ENCODE results near the gene SS18L1. TPM values are rescaled to one million over a fixed set of nuclear protein-coding genes. Genes with fewer than 3 reads are reported as not detected.
A peak's percentile ranks its signal among the peaks of the same experiment; 100 is the strongest.
"Not testable (repeated sequence)": the region's sequence is repeated elsewhere in the genome, so short reads cannot be mapped to it uniquely, and the experiment has no call there.

SS18L1 gene
- total RNA-seq, 1 experiment from 2014 or later: 68.9 TPM

DNA sequence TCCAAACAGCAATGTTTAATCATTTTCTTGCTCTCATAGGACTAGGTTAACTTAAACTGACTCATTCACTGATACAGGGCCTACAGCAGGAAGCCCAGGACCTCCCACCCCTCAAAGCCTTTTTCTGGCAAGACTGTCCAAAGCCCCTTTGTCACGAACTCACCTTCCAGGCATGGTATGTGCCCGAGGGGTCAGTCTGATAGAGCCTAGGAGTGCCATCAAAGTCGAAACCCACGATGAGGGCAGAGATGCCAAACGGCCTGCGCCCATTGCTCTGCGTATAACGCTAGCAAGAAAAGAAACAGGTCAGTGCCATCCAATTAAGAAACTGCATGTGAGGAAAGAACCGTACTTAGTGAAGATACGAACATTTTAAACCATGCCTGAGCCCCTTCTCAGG is 4.7 kb upstream of the SS18L1 start:
- peaks cover 6% of the 10 kb centered on the region; the same call in 1 of the 2 replicates for H3K4me1 ChIP-seq
- no peak overlapping the region for H3K4me3 ChIP-seq
- no peak overlapping the region for H3K27ac ChIP-seq
- no peak for DNase-seq
- H3K36me3 ChIP-seq: peaks cover 74% of the 10 kb centered on the region
- H3K9me3 ChIP-seq (replicated peaks): no peaks in the 10 kb centered on the region
- no peaks in the 10 kb centered on the region for H3K27me3 ChIP-seq

DNA sequence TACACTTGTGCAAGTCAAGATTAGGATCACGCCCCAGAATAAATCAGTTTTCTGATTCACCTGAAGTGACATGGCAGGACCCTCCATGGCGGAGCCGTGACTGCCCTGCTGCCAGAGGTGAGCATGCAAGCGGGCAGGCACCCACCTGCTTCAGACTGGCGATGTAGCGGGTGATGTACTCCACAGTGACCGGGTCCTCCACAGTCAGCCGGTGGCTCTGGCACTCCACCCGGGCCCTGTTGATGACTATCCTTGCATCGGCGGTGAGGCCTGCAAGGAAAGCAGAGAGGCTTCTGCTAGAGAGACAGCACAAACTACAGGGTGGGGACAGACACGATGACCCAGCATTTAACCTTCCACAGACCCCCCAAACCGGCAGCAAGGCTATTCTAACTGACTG is 3.9 kb upstream of the SS18L1 start:
- Histone ChIP-seq H3K9me3 (replicated peaks) (no peaks in the 10 kb centered on the region), H3K27ac (no peak overlapping the region), H3K36me3 (peaks cover 68% of the 10 kb centered on the region)

DNA sequence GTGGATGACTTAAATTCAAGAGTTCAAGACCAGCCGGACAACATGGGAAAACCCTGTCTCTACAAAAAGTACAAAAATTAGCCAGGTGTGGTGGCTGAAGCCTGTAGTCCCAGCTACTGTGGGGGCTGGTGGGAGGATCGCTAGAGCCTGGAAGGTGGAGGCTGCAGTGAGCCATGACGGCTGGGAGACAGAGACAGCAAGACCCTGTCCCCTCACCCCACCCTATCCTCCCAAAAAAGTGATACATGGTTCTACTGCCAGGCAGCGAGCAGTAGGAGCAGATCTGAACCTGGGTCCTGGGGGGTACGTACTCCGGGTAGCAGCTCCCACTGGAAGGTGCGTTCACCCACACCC is 2.5 kb upstream of the SS18L1 start:
- H3K4me3 ChIP-seq: no peak overlapping the region
- no peak for DNase-seq
- H3K36me3 ChIP-seq: peaks cover 59% of the 10 kb centered on the region

More for the DNA sequence above, 3.9 kb upstream of the SS18L1 start:
- Histone ChIP-seq H3K27me3 (no peaks in the 10 kb centered on the region), H3K4me1 (peaks cover 7% of the 10 kb centered on the region), H3K4me3 (no peak overlapping the region)
- no peak for DNase-seq

DNA sequence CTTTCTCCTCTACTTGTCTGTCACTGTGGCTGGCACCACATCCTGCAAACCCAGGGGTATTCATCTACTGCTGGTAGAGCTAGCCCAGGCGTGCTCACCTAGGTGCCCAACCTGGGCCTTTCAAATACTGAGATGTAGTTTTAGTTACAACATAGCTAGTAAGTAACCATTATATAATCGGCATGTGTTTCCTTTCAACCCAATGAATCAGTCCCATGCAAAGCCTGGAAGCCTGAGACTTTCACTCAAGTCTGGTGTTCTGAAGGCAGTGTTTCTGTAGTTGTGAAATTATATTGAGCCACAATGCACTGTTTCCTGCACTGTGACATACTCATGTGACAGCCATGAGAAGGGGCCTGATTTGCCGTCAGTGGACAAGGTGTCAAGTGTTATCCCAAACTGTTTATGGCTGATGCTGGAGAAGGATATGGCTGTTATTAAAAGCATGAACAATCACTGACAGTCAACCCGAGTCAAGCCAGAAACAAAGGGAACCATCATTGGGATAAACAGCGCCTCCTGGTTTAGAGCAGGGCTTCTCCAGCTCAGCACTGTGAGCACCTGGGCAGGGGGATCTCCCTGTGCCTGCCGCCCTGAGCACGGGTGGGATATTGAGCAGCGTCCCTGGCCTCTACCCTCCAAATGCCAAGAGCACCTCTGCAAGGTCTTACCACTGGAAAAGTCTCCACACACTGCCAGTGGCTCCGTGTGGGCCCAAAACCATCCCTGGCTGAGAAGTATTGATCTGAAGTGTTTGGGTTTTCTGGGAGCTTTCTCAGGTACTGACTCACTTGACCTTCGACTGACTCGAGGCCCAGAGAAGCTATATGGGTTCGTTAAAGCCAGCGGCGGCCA is 1.9 kb upstream of the SS18L1 start:
- peak overlapping the region; percentile 99 for H3K4me3 ChIP-seq
- H3K27ac ChIP-seq: peak overlapping the region; percentile 33; the same call in 1 of the 2 replicates
- H3K27me3 ChIP-seq: no peaks in the 10 kb centered on the region
- H3K4me1 ChIP-seq: peaks cover 13% of the 10 kb centered on the region
- H3K36me3 ChIP-seq: peaks cover 56% of the 10 kb centered on the region
- DNase-seq: peak in 1 of 2 experiments; percentile 55
- H3K9me3 ChIP-seq (replicated peaks): no peaks in the 10 kb centered on the region

More for the DNA sequence above, 2.5 kb upstream of the SS18L1 start:
- no peaks in the 10 kb centered on the region for H3K27me3 ChIP-seq
- H3K9me3 ChIP-seq (replicated peaks): no peaks in the 10 kb centered on the region
- peaks cover 13% of the 10 kb centered on the region for H3K4me1 ChIP-seq
- H3K27ac ChIP-seq: no peak overlapping the region

DNA sequence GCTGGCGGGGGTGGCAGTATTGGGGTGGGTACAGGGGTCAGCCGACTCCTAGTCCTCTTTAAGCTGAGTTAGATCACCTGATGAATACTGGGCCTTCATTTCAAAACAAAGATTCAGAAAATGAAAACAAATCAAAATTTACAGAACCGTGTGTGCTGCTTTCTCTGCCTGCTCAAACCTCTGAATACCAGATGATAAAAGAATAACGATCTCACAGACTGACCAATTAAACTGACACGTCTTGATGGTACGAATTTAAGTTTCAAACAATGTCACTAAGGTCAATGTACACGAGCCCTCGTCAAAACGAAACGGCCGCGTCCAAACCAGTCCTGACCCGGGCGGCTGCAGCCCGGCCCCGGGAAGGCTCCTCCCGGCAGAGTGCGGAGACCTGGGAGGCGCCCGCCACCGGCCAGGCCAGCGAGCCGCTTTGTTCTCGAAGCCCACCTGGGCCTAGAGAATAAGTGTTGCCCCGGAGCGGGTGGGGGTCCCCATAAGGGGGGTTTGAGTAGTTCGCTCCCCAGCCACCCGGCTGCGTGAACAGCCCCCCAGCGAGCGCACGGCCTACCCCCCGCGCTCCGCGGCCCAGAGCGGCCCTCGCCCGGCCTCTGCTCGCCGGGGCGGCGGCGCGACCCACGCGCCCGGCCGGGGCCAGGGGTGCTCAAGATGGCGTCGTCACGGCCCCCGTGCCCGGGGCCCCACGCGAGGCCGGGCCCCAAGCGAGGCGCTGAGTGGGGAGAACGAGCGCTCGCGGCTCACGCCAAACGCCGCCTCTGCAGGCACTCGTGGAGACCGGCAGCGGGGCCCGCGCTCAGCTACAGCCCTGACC is 1.1 kb upstream of the SS18L1 start:
- Histone ChIP-seq H3K4me1 (peaks cover 13% of the 10 kb centered on the region), H3K27ac (peak overlapping the region; percentile 70; the same call in 1 of the 2 replicates), H3K27me3 (no peaks in the 10 kb centered on the region), H3K9me3 (replicated peaks) (no peaks in the 10 kb centered on the region), H3K4me3 (peak overlapping the region; percentile 99), H3K36me3 (peaks cover 48% of the 10 kb centered on the region)
- DNase-seq: peak in 1 of 2 experiments; percentile 43

DNA sequence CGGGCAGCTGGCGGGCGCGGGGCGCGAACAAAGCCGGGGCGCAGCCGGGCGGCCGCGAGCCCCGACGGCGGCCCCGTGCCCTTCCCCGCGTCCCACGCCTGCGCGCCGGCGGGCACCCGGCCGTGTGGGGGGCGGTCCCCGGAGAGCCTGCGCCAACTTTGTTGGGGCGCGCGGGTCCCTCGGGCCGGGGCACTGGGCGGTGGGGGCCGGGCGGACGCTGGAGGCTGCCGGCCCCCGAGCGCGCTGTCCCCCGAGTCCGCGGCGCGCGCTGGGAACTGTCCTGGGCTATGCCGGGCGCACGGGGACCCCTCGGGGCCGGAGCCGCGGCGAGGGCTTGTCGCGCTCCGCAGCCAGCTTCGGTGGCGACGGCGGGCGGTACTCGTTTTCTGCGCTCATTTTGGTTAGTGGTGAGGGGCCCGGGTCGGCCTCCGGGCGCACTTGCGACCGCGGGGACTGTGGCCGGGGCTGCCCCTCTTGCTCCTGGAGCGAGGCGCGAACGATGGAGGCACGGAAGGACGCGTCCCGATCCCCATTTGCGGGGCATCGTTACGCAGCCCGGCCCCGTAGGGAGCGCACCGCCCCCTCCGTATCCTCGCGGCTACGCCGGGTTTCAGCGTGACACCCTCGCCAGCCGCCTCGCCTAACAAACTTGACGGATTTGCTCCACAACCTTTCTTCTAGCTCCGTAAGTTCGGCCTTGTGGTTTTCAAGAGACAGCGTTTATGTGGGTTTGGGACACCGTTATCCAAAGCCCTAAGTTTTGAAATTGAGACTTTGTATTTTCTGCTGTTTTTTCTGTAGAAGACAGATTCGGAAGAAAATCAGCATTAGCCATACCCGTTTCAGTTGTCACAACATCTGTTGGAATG is 622 bp downstream of the SS18L1 start:
- Histone ChIP-seq H3K36me3 (peaks cover 31% of the 10 kb centered on the region), H3K9me3 (replicated peaks) (no peaks in the 10 kb centered on the region), H3K27ac (peak overlapping the region; percentile 20; the same call in 1 of the 2 replicates), H3K4me3 (peak overlapping the region; percentile 99), H3K27me3 (no peaks in the 10 kb centered on the region), H3K4me1 (peaks cover 13% of the 10 kb centered on the region)
- DNase-seq: peak; percentile 85 to 87

DNA sequence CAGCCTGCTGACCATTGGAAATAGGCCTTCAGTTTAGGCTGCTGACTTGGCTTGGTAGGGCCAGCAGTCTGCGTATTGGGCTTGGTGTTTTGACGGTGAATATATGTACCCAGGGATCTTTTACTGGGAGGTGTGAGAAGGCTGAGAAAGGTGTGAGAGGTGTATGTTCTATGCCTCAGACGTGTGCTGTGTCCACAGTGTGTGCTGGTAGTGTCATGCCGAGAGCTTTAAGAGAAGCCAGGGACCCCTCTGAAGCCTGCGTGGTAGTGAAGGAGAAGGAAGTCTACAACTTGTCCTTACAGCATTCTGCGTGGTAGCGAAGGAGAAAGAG is 2.1 kb downstream of the SS18L1 start:
- no peaks in the 10 kb centered on the region for H3K27me3 ChIP-seq
- H3K9me3 ChIP-seq (replicated peaks): no peaks in the 10 kb centered on the region
- peaks cover 19% of the 10 kb centered on the region for H3K36me3 ChIP-seq
- no peak for DNase-seq
- H3K4me3 ChIP-seq: no peak overlapping the region
- H3K27ac ChIP-seq: no peak overlapping the region
- H3K4me1 ChIP-seq: peaks cover 13% of the 10 kb centered on the region

DNA sequence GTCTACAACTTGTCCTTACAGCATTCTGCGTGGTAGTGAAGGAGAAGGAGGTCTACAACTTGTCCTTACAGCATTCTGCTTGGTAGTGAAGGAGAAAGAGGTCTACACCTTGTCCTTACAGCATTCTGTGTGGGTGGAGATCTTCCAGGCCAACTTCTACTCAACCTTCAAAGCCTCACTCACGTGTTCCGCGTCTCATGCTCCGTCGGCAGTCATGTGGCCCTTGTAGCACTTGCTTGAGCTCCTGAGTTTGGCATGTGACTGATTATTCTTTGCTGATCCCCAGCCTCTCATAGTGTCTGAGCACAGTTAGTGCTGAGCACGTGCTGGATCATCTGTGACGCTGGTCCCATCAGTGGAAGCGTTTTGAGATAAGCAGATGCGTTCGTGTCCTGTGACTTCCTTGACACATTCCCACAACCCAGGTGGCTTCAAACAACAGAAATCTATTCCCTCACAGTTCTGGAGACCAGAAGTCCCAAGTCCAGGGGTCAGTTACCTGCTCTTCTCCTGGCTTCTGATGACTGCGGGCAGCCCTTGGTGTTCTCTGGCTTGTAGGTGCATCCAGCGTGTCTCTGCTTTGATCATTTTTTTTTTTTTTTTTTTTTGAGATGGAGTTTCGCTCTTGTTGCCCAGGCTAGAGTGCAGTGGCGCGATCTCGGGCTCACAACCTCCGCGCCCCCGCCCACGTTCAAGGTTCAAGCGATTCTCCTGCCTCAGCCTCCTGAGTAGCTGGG is 2.6 kb downstream of the SS18L1 start:
- DNase-seq: no peak
- Histone ChIP-seq H3K4me1 (peaks cover 13% of the 10 kb centered on the region), H3K36me3 (peaks cover 21% of the 10 kb centered on the region), H3K9me3 (replicated peaks) (no peaks in the 10 kb centered on the region), H3K27ac (no peak overlapping the region), H3K27me3 (no peaks in the 10 kb centered on the region), H3K4me3 (no peak overlapping the region)

DNA sequence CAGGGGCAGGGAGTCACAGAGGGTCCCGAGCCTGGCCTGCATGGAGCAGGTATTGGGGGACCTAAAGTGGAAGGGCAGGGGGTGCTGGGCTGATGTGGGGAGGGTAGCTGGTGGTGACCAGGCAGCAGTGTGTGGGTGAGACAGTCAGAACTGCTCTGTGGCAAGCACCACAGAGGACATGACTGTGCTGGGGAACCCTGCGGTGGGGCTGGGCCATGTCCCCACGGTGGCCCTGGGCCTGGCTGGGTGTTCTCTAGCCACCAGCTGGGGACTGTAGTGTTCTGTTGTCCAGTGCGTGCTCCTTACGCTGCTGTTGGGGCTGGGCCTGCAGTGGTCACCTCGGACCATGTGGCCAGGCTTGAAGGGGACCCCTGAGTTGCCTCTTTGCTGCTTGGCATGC is 3.6 kb downstream of the SS18L1 start:
- peaks cover 7% of the 10 kb centered on the region for H3K4me1 ChIP-seq
- H3K27ac ChIP-seq: no peak overlapping the region
- H3K4me3 ChIP-seq: no peak overlapping the region
- DNase-seq: no peak
- H3K27me3 ChIP-seq: no peaks in the 10 kb centered on the region
- peaks cover 22% of the 10 kb centered on the region for H3K36me3 ChIP-seq
- no peaks in the 10 kb centered on the region; the same call in 1 of the 2 replicates for H3K9me3 ChIP-seq (replicated peaks)

DNA sequence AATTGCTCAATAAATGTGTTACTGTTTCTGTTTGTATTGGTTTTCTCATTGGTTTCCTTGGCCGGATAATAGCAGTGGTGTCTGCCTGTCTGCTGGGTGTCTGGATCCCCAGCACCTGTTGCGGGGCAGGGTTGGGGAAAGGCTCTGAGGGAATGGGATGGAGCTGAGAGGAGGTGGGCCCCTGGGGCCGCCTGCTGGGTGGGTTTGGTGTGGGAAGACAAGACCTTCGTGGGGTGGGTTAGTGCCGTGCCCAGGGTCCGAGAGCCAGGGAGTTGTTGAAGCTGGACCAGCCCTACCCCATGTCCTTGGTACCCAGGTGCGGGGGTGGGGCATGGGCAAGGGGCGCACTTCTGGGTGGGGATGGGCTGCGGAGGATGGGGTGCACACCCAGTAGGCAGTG is 4.0 kb downstream of the SS18L1 start:
- Histone ChIP-seq H3K9me3 (replicated peaks) (no peaks in the 10 kb centered on the region; the same call in 1 of the 2 replicates), H3K27ac (no peak overlapping the region), H3K4me1 (peaks cover 7% of the 10 kb centered on the region), H3K27me3 (no peaks in the 10 kb centered on the region), H3K4me3 (no peak overlapping the region), H3K36me3 (peaks cover 26% of the 10 kb centered on the region)
- DNase-seq: no peak

DNA sequence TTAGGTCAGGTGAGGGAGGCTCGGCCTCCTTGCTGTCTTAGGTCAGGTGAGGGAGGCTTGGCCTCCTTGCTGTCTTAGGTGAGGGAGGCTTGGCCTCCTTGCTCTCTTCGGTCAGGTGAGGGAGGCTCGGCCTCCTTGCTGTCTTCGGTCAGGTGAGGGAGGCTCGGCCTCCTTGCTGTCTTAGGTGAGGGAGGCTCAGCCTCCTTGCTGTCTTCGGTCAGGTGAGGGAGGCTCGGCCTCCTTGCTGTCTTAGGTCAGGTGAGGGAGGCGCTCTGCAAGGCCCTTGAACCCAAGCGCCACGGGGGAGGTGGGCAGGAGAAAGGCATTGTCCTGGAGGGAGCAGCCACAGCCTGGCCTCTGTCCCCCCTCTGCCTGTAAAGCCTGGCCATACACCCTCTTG is 4.8 kb downstream of the SS18L1 start:
- not testable (repeated sequence) for DNase-seq, H3K4me1 ChIP-seq

DNA sequence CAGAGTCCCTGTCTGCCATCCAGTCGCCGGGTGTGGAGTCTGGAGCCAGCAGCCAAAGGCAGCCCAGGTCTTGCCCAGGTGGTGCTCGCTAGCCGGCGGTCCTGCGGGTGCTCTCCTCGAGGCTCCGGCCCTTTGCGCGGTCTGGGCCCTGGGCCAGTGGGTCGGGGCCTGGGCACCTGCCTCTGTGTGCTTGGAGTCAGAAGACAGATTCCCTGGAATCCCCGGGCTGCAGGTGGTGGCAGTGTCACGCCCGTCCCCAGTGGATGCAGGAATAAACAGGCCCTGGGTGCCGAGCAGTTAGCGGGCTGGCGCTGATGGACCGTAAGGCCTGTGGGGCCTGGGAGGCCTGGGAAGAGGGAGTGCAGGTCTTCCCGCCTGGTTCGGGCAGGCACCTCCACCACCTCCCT is 5.3 kb downstream of the SS18L1 start:
- H3K4me3 ChIP-seq: no peak overlapping the region
- H3K9me3 ChIP-seq (replicated peaks): peaks cover 3% of the 10 kb centered on the region; the same call in 1 of the 2 replicates
- no peaks in the 10 kb centered on the region for H3K27me3 ChIP-seq
- H3K27ac ChIP-seq: no peak overlapping the region
- DNase-seq: no peak
- H3K36me3 ChIP-seq: peaks cover 40% of the 10 kb centered on the region
- H3K4me1 ChIP-seq: peaks cover 7% of the 10 kb centered on the region

More for the DNA sequence above, 4.8 kb downstream of the SS18L1 start:
- H3K27ac ChIP-seq; H3K27me3 ChIP-seq; H3K4me3 ChIP-seq; H3K9me3 ChIP-seq (replicated peaks): not testable (repeated sequence)
- peaks cover 34% of the 10 kb centered on the region for H3K36me3 ChIP-seq

DNA sequence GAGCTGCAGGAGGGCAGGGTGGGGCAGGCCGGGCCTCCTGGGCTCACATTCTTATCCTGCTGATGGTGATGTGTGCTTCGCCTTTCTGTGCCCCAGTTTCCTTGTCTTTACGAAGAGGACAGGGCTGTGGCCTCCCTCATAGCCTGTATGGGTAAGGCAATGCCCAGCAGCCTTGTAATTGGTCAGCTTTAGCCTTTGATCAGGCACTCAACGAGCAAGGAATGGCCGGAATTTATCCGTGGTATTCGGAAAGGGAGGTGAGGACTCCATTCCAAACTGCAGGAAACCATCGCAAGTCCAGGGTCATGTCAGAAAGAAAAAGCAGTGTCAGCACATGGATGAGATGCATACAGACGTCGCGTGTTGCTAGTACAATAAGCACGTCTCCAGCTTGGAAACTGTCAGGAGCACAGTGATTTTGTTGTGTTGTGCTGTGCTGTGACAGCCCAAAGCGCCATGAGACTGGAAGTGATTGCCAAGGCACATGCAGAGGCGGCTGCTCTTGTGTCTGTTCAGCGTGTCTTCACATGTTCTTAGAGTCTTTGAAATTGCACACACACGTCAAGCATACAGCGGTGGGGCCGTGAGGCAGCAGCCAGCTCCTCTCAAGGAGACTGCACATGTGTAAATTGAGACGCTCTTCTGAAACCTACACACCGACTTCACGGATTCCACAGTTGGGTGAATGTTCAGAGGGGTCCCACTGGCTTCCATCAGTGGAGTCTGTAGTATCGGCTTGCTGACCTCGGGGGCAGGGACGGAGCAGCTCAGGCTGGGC is 6.2 kb downstream of the SS18L1 start:
- H3K4me3 ChIP-seq: no peak overlapping the region
- DNase-seq: no peak

More for the DNA sequence above, 6.2 kb downstream of the SS18L1 start:
- Histone ChIP-seq H3K36me3 (peaks cover 48% of the 10 kb centered on the region), H3K27me3 (no peaks in the 10 kb centered on the region), H3K4me1 (peaks cover 5% of the 10 kb centered on the region), H3K9me3 (replicated peaks) (peaks cover 3% of the 10 kb centered on the region; the same call in 1 of the 2 replicates), H3K27ac (no peak overlapping the region)

Measured in SJCRH30 (cell line).